ENCODE results near the gene MAML3. TPM values are rescaled to one million over a fixed set of nuclear protein-coding genes. Genes with fewer than 3 reads are reported as not detected.

Gene MAML3
- total and polyA plus RNA-seq, 7 experiments from 2014 or later = 0.53 to 9.4 (median 3.3) TPM

DNA sequence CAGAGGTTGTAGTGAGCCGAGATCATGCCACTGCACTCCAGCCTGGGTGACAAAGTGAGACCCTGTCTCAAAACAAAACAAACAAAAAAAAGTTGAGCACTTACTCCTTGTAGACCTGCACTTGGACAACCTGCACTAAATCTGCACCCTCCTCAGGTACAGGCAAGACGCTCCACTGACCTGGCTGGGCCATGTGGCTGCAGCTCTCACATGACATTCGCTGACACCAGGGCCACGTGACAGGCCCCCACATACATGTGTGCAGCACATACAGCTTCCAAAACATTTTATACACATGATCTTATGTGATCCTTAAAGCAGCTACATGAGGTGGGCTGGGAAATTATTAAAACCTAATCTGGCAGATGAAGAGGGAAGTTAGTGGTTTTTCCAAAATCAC lies 425.8 kb downstream of the MAML3 start:
- DNase-seq (no peak), ATAC-seq (no peak)
- no peaks in the 10 kb centered on the region for H3K27me3 ChIP-seq (ENCODE audit: control insufficient read depth in 2 of 2, insufficient read depth in 2 of 2, low read length in 2 of 2)
- Mint-ChIP-seq H3K36me3 (peaks cover 0 to 15% (median 6%) of the 10 kb centered on the region in 5 donors), H3K4me3 (no peak overlapping the region), H3K4me1 (no peaks in the 10 kb centered on the region), H3K27ac (no peak overlapping the region), H3K9me3 (no peaks in the 10 kb centered on the region), H3K27me3 (peaks cover 0 to 9% (median 4%) of the 10 kb centered on the region in 5 donors)
- intact Hi-C loops (cut with micrococcal nuclease) = no loop called here
- H3K27ac ChIP-seq (ENCODE audit: low read depth, low read length) = no peak overlapping the region
- CTCF ChIA-PET = no interaction called here
- H3K4me3 ChIP-seq (ENCODE audit: low read length) = no peak overlapping the region
- H3K36me3 ChIP-seq (ENCODE audit: control insufficient read depth in 2 of 3, insufficient read depth in 3 of 3, low read length in 3 of 3) = no peaks in the 10 kb centered on the region
- no peaks in the 10 kb centered on the region for H3K9me3 ChIP-seq (ENCODE audit: control insufficient read depth in 2 of 3, low read length in 3 of 3)
- POLR2A ChIA-PET = no interaction called here
- no peaks in the 10 kb centered on the region for H3K4me1 ChIP-seq (ENCODE audit: control insufficient read depth in 2 of 2, insufficient read depth in 2 of 2, low read length in 2 of 2)

DNA sequence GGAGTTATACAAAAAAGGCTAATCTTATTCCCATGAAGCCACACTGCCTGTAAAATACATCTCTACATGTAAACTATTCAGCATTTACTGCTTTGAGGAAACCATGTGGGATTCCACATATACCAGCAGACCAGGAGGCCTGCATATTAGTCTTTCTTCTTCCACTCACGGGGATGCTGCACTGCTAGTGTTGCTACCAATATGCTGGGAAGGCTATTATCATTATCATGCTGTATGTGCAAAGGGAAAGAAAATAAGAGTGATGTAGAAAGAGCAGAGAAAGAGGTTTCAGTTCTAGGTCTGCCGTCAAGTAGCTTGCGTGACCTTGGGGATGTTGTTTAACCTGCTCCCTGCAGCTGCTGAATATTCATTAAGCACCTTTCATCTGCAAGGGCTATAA lies 427.4 kb downstream of the MAML3 start:
- Mint-ChIP-seq H3K4me3 (no peak overlapping the region), H3K9me3 (no peaks in the 10 kb centered on the region), H3K27me3 (peaks cover 0 to 2% (median 0%) of the 10 kb centered on the region in 5 donors), H3K27ac (no peak overlapping the region), H3K36me3 (peaks cover 0 to 15% (median 6%) of the 10 kb centered on the region in 5 donors), H3K4me1 (no peaks in the 10 kb centered on the region)
- CTCF ChIA-PET = no interaction called here
- H3K4me3 ChIP-seq (ENCODE audit: low read length) = no peak overlapping the region
- no peaks in the 10 kb centered on the region for H3K36me3 ChIP-seq (ENCODE audit: control insufficient read depth in 2 of 3, insufficient read depth in 3 of 3, low read length in 3 of 3)
- ATAC-seq = no peak
- H3K27ac ChIP-seq (ENCODE audit: low read depth, low read length) = no peak overlapping the region
- POLR2A ChIA-PET = no interaction called here
- H3K4me1 ChIP-seq (ENCODE audit: control insufficient read depth in 2 of 2, insufficient read depth in 2 of 2, low read length in 2 of 2) = no peaks in the 10 kb centered on the region
- H3K9me3 ChIP-seq (ENCODE audit: control insufficient read depth in 2 of 3, low read length in 3 of 3) = no peaks in the 10 kb centered on the region
- no peaks in the 10 kb centered on the region for H3K27me3 ChIP-seq (ENCODE audit: control insufficient read depth in 2 of 2, insufficient read depth in 2 of 2, low read length in 2 of 2)
- intact Hi-C loops (cut with micrococcal nuclease) = no loop called here
- DNase-seq = no peak

DNA sequence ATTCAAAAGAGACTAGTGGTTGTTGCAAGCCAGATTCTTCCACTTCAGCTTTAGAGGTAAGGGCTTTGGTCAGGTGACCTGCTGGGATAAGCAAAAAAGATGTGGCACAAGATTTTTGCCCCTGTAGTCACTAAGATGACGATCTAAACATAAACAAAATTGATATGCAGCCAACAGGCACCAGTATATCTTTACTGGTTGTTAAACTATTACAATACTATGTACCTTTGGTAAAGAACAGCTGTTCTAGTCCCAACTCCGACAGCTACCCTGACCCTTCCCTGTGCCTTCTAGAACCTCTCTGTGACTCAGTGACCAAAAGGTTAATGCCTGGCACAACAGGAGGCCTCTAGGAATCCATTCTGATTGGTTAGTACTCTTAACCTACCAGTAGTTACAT lies 428.7 kb downstream of the MAML3 start:
- Mint-ChIP-seq H3K36me3 (peaks cover 0 to 18% (median 6%) of the 10 kb centered on the region in 5 donors), H3K27ac (no peak overlapping the region), H3K4me3 (no peak overlapping the region), H3K4me1 (peaks cover 0 to 2% (median 0%) of the 10 kb centered on the region in 7 donors), H3K27me3 (no peaks in the 10 kb centered on the region), H3K9me3 (no peaks in the 10 kb centered on the region)
- Histone ChIP-seq H3K4me1 (ENCODE audit: control insufficient read depth in 2 of 2, insufficient read depth in 2 of 2, low read length in 2 of 2) (no peaks in the 10 kb centered on the region), H3K27me3 (ENCODE audit: control insufficient read depth in 2 of 2, insufficient read depth in 2 of 2, low read length in 2 of 2) (no peaks in the 10 kb centered on the region), H3K36me3 (ENCODE audit: control insufficient read depth in 2 of 3, insufficient read depth in 3 of 3, low read length in 3 of 3) (no peaks in the 10 kb centered on the region), H3K4me3 (ENCODE audit: low read length) (no peak overlapping the region), H3K27ac (ENCODE audit: low read depth, low read length) (no peak overlapping the region), H3K9me3 (ENCODE audit: control insufficient read depth in 2 of 3, low read length in 3 of 3) (no peaks in the 10 kb centered on the region)
- no peak for DNase-seq
- no peak for ATAC-seq
- ChIA-PET POLR2A (no interaction called here), CTCF (no interaction called here)
- intact Hi-C loops (cut with micrococcal nuclease) = no loop called here

DNA sequence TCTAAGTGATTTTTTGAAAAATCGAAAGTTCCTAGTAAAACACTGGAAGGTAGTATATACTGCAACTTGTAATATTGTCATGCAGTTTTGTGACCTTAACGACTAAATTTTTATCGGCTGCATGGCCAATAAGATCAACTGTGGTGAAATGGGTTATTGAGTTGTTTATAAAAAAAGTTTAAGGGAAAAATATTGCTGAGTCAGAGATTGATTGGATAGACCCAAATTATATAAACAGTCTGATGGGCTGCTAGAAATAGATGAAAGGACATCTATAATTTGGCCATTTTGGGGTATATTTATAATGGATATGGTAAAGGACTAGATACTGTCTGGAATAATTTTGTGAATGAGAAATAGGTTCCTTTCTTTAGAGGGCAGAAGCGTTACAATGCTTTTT lies 432.2 kb downstream of the MAML3 start:
- no peak overlapping the region for H3K27ac ChIP-seq (ENCODE audit: low read depth, low read length)
- CTCF ChIA-PET = no interaction called here
- Mint-ChIP-seq H3K27me3 (no peaks in the 10 kb centered on the region), H3K4me3 (no peak overlapping the region), H3K9me3 (no peaks in the 10 kb centered on the region), H3K4me1 (peaks cover 0 to 2% (median 0%) of the 10 kb centered on the region in 7 donors), H3K27ac (no peak overlapping the region), H3K36me3 (peaks cover 0 to 25% (median 4%) of the 10 kb centered on the region in 5 donors)
- ATAC-seq (no peak), DNase-seq (no peak)
- no peaks in the 10 kb centered on the region for H3K4me1 ChIP-seq (ENCODE audit: control insufficient read depth in 2 of 2, insufficient read depth in 2 of 2, low read length in 2 of 2)
- POLR2A ChIA-PET = no interaction called here
- H3K27me3 ChIP-seq (ENCODE audit: control insufficient read depth in 2 of 2, insufficient read depth in 2 of 2, low read length in 2 of 2) = no peaks in the 10 kb centered on the region
- H3K36me3 ChIP-seq (ENCODE audit: control insufficient read depth in 2 of 3, insufficient read depth in 3 of 3, low read length in 3 of 3) = no peaks in the 10 kb centered on the region
- H3K4me3 ChIP-seq (ENCODE audit: low read length) = no peak overlapping the region
- intact Hi-C loops (cut with micrococcal nuclease) = no loop called here
- H3K9me3 ChIP-seq (ENCODE audit: control insufficient read depth in 2 of 3, low read length in 3 of 3) = no peaks in the 10 kb centered on the region

DNA sequence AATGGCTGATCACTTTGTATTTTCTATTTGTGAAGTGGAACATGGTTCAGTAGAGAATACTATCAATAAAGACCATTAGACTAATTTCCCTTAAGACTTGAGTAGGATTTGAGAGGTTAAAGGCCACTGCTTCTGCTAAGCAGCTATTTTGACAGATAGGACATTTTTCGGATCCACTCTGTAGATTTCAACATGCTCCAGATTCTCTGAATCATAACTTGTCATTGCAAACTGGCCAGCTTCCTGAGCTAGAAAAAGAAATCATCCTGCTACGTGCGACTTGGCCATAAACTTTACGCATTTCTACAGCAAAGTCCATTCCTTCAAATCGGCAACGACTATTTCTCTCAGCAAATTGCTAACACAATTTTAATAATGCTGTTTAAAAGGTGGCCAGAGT lies 433.2 kb downstream of the MAML3 start:
- ChIA-PET POLR2A (no interaction called here), CTCF (no interaction called here)
- no peak overlapping the region for H3K27ac ChIP-seq (ENCODE audit: low read depth, low read length)
- Mint-ChIP-seq H3K9me3 (no peaks in the 10 kb centered on the region), H3K4me3 (no peak overlapping the region), H3K27me3 (no peaks in the 10 kb centered on the region), H3K4me1 (peaks cover 0 to 2% (median 0%) of the 10 kb centered on the region in 7 donors), H3K36me3 (peaks cover 0 to 25% (median 4%) of the 10 kb centered on the region in 5 donors), H3K27ac (no peak overlapping the region)
- no peak overlapping the region for H3K4me3 ChIP-seq (ENCODE audit: low read length)
- H3K27me3 ChIP-seq (ENCODE audit: control insufficient read depth in 2 of 2, insufficient read depth in 2 of 2, low read length in 2 of 2) = no peaks in the 10 kb centered on the region
- intact Hi-C loops (cut with micrococcal nuclease) = no loop called here
- no peaks in the 10 kb centered on the region for H3K9me3 ChIP-seq (ENCODE audit: control insufficient read depth in 2 of 3, low read length in 3 of 3)
- ATAC-seq = no peak
- DNase-seq = no peak
- no peaks in the 10 kb centered on the region for H3K36me3 ChIP-seq (ENCODE audit: control insufficient read depth in 2 of 3, insufficient read depth in 3 of 3, low read length in 3 of 3)
- no peaks in the 10 kb centered on the region for H3K4me1 ChIP-seq (ENCODE audit: control insufficient read depth in 2 of 2, insufficient read depth in 2 of 2, low read length in 2 of 2)

DNA sequence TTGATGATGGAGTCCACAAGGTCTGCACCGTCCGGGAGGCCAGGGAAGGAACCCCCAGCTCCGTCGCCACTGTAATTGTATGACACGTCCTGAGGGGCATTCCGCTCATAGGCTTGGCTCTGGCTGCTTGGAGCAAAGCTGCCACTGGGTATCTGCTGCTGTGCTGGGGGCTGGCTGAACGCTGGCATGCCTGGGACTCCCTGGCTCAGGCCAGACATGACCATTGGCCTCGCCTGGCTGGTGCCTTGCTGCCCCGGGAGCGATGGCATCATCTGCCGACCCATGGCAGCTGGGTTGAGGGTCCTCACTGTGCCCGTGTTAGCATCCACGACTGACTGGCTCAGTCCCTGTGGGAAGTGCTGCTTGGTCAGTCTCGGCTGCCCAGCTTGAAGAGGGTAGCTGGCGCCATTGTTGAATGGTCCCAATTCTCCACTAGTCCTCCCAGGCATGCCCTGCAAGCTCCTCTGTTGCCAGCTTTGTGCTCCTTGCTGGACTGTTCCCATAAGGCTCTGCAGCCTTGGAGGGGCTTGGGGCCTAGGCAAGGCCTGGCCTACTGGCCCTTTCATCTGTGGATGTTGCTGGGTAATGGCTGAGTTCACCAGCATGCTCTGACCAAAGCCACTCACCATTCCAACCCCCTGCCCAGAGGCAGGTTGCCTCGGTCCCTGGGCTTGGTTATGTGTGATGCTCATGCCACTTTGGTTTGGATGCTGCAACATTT lies 434.4 kb downstream of the MAML3 start:
- CTCF ChIA-PET = no interaction called here
- H3K27me3 Mint-ChIP-seq = no peaks in the 10 kb centered on the region
- H3K36me3 Mint-ChIP-seq = peaks cover 0 to 22% (median 0%) of the 10 kb centered on the region in 5 donors
- no peaks in the 10 kb centered on the region for H3K9me3 Mint-ChIP-seq
- Histone ChIP-seq H3K27ac (ENCODE audit: low read depth, low read length) (no peak overlapping the region), H3K36me3 (ENCODE audit: control insufficient read depth in 2 of 3, insufficient read depth in 3 of 3, low read length in 3 of 3) (no peaks in the 10 kb centered on the region), H3K4me3 (ENCODE audit: low read length) (no peak overlapping the region), H3K4me1 (ENCODE audit: control insufficient read depth in 2 of 2, insufficient read depth in 2 of 2, low read length in 2 of 2) (no peaks in the 10 kb centered on the region), H3K9me3 (ENCODE audit: control insufficient read depth in 2 of 3, low read length in 3 of 3) (no peaks in the 10 kb centered on the region), H3K27me3 (ENCODE audit: control insufficient read depth in 2 of 2, insufficient read depth in 2 of 2, low read length in 2 of 2) (no peaks in the 10 kb centered on the region)
- POLR2A ChIA-PET = no interaction called here
- peaks cover 0 to 2% (median 0%) of the 10 kb centered on the region in 7 donors for H3K4me1 Mint-ChIP-seq
- no peak for ATAC-seq
- H3K27ac Mint-ChIP-seq = no peak overlapping the region
- intact Hi-C loops (cut with micrococcal nuclease) = no loop called here
- DNase-seq = no peak
- no peak overlapping the region for H3K4me3 Mint-ChIP-seq

DNA sequence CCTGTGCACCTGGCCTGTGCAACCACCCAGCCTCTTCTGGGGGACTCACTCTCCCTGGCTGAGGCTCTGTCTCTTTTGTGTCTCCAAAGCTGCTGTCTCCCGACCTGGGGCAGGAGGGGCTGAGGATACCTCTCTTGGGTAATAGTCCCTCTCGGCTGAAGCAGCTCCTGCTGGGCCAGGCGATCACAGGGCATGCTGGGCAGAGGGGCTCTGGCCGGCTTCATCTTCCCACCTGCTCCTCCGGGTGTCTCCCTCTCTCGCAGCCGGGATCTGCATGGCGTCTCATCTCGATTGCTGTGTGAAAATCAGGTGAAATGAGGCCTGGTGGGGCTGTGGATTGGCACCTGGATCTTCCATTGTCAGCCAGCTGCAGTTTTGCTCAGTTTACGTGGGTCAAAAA lies 435.2 kb downstream of the MAML3 start:
- Mint-ChIP-seq H3K27ac (no peak overlapping the region), H3K4me1 (peaks cover 0 to 2% (median 0%) of the 10 kb centered on the region in 7 donors), H3K36me3 (peaks cover 0 to 22% (median 0%) of the 10 kb centered on the region in 5 donors), H3K27me3 (no peaks in the 10 kb centered on the region), H3K9me3 (no peaks in the 10 kb centered on the region), H3K4me3 (no peak overlapping the region)
- Histone ChIP-seq H3K4me1 (ENCODE audit: control insufficient read depth in 2 of 2, insufficient read depth in 2 of 2, low read length in 2 of 2) (no peaks in the 10 kb centered on the region), H3K27ac (ENCODE audit: low read depth, low read length) (no peak overlapping the region), H3K27me3 (ENCODE audit: control insufficient read depth in 2 of 2, insufficient read depth in 2 of 2, low read length in 2 of 2) (no peaks in the 10 kb centered on the region), H3K4me3 (ENCODE audit: low read length) (no peak overlapping the region), H3K36me3 (ENCODE audit: control insufficient read depth in 2 of 3, insufficient read depth in 3 of 3, low read length in 3 of 3) (no peaks in the 10 kb centered on the region), H3K9me3 (ENCODE audit: control insufficient read depth in 2 of 3, low read length in 3 of 3) (no peaks in the 10 kb centered on the region)
- ATAC-seq (no peak), DNase-seq (no peak)
- intact Hi-C loops (cut with micrococcal nuclease) = no loop called here
- CTCF ChIA-PET = no interaction called here
- POLR2A ChIA-PET = no interaction called here

Data from naive thymus-derived CD4-positive, alpha-beta T cell (primary cell).